Measurements from ENCODE around the gene IMPACT.

Gene IMPACT

DNA sequence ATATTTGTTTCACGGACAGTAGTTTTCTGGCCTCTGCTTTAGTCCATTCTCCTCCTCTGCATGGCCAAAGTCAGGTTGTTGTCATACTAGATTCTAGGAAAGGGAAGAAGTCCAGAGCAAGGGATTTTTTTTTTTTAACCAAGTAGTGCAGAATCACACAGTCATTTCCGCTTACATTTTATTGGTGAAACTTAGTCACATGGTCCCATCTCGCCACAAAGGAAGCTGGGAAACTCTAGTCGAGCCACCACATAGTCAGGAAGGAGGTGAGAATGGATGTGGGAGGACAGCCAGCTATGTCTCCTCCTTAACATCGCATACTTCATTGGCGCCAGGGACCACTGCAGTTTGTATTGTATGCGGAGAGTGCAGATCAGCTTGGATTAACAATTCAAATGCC is 44.3 kb downstream of the IMPACT start:
- Histone ChIP-seq H3K27ac (no peak overlapping the region), H3K4me3 (no peak overlapping the region)

DNA sequence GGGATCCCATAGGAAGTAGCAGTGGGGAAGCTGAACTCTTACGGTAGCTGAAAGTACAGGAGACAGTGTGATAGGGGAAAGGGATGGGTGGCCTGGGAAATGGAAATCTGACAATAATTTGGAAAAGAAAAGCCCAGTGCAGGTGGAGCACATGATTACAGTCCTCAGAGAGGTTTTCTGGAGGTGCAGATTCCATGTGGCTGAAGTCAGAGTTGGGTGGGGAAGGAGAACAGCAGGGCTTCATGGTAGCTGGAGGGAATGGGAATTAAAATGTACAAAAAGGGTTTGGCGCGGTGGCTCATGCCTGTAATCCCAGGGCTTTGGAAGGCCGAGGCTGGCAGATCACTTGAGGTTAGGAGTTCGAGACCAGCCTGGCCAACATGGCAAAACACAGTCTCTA is 46.1 kb downstream of the IMPACT start:
- H3K4me3 ChIP-seq, result no peak overlapping the region
- H3K27ac ChIP-seq, result no peak overlapping the region

DNA sequence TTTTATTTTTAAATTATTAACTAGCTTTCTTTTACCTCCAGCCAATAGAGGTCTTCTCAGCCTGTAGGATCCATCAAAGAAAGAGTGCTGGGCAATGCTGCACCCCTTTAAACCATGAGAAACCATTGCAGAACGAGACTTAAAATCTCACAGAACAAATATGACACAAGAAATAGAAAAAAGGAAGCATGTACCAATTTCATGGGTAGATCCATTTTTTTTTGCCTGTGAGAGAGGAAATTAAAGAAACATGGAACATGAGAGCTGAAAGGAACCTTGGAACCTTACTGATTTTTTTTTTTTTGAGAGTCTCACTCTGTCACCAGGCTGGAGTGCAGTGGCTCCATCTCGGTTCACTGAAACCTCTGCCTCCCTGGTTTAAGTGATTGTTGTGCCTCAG is 47.9 kb downstream of the IMPACT start:
- H3K27ac ChIP-seq, result no peak overlapping the region
- H3K4me3 ChIP-seq, result no peak overlapping the region

DNA sequence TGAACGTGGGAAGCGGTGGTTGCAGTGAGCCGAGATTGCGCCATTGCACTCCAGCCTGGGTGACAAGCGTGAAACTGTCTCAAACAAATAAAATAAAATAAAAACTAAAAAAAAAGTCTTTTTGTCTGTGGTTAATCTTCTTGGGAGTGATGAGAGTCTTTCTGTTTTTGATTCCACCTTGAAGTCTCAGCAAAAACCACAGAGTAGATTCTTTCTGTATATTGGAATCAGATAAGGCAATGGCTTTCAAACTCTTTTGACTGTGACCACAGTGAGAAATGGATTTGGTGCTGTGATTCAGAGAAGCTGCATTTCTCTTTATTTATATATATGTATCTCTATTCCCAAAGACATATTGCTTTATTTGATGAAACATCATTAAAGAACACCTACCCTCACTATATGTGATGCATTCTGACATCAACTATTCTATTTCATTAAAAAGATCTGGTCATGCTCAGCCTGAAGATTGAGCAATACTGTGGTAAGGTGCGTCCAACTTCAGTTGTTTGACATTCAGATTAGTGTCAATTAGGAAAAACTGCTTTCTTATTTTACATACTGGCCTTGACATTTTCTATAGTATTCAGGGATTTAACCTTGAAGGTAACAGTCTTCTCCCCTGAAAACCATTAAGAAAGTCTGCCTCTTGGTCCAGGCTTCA is 49.6 kb downstream of the IMPACT start:
- H3K4me3 ChIP-seq, result no peak overlapping the region
- no peak overlapping the region for H3K27ac ChIP-seq

DNA sequence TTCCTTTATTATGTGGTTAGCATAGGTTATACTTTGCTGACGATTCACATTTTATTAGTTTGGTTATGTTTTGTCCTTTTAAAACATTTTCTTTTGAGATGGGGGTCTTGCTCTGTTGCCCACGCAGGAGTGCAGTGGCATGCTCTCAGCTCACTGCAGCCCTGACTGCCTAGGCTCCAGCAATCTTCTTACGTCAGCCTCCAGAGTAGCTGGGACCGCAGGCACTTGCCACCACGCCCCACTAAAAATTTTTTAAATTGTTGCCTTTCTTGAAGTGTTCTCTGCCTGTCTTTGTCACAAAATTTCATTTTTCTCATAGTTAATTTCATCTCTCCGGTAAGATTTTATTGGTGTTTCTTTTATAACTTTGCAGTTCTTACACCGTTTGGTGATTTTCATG is 52.9 kb downstream of the IMPACT start:
- no peak overlapping the region for H3K27ac ChIP-seq
- no peak overlapping the region for H3K4me3 ChIP-seq

DNA sequence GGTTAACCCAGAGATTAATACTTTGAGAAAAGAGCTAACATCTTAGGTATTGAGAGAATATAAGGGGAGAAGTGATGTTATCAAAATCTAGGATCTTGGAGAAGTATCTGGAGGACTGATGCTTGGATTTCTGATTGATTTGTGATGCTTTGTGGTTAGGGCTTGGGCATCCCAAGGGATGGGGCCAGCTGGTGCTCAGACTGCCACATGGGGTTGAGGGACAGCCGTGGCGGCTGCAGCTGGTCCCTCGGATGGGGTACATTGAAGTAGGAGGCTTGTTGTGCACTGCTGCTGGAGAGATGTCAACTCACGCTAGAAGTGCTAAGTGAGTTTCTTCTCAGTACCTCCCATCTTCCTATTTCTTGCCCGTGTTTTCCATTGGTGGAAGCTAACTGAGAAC is 56.4 kb downstream of the IMPACT start:
- no peak overlapping the region for H3K27ac ChIP-seq
- H3K4me3 ChIP-seq, result no peak overlapping the region

DNA sequence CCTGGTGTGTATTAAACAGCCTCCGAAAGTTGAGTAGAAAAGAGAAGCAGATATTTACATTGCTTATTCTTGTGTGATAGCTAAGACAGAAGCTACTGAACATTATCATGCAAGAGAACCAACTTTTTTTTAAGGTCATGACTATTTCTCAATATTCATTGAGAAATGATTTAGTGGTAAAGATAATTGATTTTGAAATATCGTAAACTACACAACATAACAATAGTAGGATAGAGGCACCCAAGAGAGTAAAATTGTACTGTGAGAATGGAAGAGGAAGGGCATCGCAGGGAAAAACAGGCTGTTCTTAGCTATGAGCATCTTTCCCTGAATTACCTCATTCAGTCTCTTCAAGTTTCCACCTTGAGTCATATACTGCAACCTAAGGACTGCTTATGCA is 59.2 kb downstream of the IMPACT start:
- Histone ChIP-seq H3K27ac (no peak overlapping the region), H3K4me3 (no peak overlapping the region)

DNA sequence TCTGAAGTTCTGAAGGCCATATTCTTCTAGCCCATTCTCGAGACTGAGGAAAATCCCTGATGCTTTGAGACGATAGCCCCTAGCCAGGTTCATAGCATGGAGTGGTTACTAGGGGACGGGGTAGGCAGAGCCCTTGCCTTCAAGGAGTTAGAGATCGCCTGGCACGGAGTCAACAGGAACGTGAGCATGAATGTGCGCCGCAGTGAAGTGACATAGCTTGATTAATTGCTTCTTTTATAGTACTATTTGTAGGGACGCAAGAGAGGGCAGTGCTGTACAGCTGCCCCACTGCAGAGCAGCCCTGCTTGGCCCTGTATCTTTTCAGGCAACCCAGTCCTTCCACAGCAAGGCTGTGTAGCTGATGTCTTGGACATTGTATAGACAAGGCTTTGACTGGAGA is 60.2 kb downstream of the IMPACT start:
- no peak overlapping the region for H3K27ac ChIP-seq
- H3K4me3 ChIP-seq, result no peak overlapping the region

DNA sequence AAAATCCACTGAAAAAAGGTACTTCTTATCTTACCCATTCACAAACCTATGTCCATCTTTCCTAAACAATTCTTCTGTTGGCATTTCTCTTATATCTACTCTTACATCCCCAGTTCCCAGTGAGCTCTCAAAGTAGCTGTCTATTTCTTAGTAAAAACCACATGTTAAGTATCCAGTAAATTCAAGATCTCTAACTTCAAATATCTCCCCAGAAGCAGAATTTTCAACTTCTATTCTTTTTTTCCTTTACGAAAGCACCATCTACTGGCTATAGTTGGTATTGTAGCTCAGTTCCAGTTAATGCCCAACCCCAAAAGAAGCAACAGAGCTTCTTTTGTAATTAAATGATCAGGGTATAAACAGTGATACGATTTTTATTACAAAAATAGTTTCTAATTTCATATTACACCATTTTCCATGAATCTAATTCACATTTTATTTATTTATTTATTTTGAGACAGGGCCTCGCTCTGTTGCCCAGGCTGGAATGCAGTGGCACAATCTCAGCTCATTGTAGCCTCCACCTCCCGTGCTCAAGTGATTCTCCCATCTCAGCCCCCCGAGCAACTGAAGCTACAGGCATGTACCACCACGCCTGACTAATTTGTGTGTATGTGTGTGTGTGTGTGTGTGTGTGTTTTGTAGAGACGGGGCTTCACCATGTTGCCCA is 62.5 kb downstream of the IMPACT start:
- H3K4me3 ChIP-seq, result no peak overlapping the region
- H3K27ac ChIP-seq, result no peak overlapping the region

DNA sequence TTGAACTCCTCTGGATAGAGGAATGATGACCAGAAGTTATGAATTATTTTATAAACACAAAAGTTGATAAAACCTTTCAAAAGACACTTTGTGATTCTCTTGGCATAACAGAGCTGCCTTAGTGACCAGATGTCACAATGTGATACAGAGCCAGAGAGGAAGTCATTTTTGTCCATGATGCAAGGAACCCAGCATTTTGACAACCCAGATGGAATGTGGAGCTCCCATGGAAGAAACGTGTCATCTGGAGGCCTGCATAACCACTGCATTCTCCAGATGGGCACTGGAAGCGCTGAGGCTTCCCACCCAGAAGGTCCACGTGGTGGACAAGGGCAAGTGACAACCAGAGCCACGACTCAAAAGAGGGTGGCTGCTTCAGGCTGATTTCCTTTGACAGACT is 64.1 kb downstream of the IMPACT start:
- H3K27ac ChIP-seq, result no peak overlapping the region
- H3K4me3 ChIP-seq, result no peak overlapping the region

DNA sequence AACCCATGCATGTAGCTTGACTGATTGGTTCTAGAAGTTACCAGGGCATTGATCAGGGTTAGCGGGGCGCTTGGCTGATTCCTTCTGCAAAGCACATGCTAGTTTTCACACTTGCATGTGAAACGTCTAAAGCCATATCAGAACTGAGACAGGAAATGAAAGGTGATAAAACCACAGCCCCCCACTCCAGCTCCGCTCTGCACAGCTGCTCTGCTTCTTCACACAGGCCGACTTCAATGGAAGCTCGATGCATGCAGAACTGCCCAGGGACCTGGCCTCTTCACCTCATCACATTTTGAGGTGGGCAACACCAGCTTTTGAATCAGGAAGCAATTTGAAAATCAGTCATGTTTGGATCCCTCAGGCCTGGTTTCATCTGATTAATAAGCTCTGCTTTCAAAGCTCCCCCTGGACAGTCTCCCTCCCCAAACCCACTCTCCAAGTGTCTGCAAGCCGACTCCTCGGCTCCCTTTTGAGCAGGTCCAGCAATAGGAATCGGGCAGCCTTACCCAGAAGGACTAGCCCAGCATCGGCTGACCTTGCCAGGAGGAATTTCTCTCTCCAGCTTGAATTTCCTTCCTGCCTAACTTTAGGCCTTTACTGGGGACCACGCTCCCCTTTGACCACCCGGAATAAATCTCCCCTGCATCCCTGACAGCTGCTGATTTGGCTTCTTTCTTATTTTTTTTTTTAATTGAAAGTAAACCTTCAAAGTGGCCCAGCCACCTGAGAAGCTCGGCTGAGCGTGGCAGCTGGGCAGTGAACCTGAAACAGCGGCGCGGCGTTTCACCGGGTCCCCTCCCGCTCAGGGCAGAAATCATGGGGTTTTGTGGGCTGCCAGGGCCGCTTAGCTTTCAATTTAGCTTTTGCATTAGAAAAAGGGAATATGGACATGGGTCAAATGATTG is 65.7 kb downstream of the IMPACT start:
- H3K27ac ChIP-seq, result no peak overlapping the region
- H3K4me3 ChIP-seq, result no peak overlapping the region

DNA sequence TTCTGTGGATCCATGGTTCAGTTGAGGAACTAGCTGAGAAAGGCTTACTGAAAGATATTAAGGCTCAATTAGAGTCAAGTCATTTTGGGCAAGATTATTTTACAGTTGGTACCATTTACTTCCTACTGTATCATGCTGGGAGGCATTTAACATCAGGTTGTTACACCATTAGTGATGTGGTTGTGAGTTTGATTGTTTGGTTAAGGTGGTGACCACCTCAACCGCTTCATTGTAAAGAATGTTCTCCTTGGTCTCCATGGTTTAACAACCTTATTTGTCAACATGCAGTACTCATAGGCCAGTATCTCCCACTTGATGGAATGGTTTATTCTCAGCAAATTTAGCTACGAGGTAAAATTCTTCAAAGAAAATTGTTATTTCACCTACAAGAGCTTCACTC is 68.1 kb downstream of the IMPACT start:
- Histone ChIP-seq H3K27ac (no peak overlapping the region), H3K4me3 (no peak overlapping the region)

DNA sequence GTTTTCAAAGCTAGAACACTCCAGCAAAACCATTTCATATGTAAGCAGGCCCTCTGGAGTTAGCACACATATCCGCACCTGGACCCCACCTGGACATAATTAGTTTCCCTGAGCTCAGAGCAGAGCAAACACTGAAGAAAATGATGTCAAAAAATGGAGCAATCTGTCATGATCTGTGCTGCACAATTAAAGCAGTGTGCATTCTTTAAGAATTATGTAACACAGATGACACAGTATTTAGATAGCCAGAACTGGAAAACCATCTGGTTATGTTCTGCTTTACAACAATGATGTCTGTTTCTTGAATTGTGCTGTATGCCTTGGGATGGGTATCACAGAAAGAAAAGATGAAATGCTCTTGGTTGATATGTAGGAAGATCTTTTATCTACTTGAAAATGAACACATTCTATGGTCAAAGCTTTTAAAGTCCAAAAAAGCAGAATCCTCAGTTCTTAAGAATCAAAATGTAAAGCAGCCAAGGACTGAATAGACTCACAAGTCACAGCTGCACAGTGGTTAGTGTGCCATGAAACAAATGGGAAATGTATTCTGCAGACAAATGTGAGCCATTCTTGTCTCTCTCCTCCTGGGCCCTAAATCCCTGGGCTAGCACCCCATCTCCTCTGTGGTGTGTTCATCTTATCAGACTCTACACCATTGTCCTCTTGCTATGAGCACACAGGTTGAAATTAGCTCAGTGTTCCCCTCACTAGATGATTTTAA is 70.7 kb downstream of the IMPACT start:
- Histone ChIP-seq H3K4me3 (no peak overlapping the region), H3K27ac (no peak overlapping the region)

DNA sequence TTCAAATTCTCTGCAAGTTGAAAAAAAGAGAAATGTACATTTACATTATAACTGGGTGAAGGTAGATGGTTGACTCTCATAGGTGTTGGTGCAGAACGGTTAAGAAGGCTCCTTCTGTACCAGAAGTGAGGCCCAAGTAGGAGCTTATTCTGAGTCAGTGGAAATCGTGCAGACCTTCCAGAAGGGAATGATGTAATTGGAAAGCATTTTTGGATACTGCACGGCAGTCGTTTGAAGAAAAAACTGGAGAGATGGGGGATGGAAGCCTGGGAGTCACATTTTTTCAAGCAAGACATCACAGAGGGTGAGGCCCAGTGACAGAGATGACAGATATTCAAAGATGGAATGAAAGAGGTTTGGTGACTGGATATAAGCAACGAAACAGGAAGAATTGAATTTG is 73.3 kb downstream of the IMPACT start:
- Histone ChIP-seq H3K27ac (no peak overlapping the region), H3K4me3 (no peak overlapping the region)

DNA sequence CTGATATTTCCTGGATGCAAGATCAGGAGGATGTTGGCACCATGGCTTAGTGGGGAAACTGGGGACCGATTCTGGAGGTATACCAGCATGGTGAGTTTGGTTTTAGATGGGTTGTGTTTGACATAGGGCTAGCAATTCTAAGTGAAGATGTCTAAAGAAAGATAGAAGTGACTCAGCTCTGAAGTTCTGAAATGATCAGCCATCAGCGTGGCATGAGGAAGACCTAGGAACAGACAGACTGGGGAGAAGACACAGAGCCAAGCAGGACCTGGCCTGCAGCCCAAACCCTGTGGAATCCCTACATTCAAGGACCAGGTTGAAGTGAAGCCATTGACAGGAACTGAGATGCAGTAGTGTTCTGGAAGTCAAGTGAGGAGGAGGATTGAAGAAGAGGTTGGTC is 73.7 kb downstream of the IMPACT start:
- H3K4me3 ChIP-seq, result no peak overlapping the region
- H3K27ac ChIP-seq, result no peak overlapping the region

DNA sequence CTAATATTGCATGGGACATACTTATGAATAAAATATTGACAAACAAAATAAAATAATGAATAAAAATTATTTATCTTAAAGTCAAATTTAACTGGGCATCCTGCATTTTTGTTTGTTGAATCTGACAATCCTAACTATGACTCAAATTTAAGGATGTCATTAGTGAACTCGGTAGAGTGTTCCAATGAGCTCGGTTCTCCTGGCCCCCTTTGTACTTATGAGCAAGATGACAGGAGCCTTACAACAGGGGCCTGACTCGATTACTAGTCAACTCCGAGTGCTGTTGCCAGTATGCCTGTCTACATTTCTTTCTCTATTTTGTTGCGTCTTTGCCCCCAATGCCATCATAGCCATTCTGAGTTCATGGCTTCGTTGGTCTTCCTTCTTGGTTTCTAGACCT is 74.3 kb downstream of the IMPACT start:
- H3K27ac ChIP-seq, result no peak overlapping the region
- H3K4me3 ChIP-seq, result no peak overlapping the region

DNA sequence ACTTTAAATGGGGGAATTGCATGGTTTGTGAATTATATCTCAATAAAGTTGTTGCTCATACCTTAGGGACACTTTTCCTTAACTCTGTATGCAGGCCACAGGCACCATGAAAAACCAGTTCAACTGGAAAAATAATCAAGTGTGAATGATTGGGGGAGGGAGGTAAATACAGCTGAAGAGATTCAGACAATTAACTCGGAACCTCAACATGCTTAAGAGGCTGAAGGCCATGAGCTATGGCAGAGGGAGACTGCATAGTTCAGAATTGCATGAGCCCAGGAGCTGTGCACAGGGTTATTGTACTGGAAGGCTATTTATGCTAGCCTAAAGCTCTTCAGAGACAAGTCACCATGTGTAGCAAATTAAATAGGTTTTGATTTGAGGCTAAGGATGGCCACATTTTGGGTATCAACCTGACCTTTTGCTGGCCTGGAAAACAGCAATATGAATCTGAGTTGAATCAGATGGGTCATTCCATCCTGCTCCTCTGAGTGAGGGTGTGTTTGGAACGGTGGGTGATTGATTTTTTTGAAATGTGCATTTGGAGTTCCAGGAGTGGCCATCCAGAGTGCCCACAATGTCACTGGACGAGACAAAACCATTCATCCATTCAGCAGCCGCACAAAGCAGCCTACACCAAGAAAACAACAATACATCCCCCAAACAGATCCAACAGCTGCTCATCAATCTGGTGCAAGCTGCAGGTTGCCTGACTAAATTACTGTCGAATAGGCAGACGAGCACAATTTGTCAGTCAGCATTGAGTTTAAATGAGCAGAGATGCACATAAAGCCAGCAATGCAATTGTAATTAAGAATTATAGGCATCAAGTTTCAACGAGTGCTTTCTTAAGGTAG is 76.4 kb downstream of the IMPACT start:
- Histone ChIP-seq H3K4me3 (no peak overlapping the region), H3K27ac (no peak overlapping the region)

All from skin epidermis (tissue), 12 donors.